HG02588 (cell line): Measurements from ENCODE around the gene AKAP13.
"Not testable (repeated sequence)": the region's sequence is repeated elsewhere in the genome, so short reads cannot be mapped to it uniquely, and the experiment has no call there.

Experiments used
- ATAC-seq: cut with Tn5 transposase; IDR thresholded peaks from one replicate; pipeline ENCODE4 v1.9.1; 2021; ENCODE audit warnings: mild to moderate bottlenecking, moderate library complexity; ENCODE audit not compliant: unreplicated experiment

Gene AKAP13

DNA sequence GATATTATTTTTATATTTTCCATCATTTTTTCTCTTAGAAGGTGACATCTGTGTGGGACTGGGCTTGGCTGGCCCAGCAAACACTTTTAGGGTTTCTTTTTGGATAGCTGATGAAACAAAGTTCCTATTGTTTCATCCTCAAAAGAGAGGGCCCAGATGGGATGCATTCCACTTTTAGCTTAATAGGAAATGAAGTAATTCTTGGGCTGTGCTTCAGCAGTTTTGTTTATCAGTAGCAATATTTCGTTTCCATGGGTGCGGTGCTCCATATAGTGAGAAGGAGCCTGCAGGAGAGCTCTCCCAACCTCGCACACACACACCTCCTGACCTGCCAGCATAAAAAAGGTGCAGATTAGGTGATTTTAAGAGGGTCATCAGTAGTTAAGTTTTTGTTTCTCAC lies 147.5 kb downstream of the AKAP13 start:
- ATAC-seq: no peak

DNA sequence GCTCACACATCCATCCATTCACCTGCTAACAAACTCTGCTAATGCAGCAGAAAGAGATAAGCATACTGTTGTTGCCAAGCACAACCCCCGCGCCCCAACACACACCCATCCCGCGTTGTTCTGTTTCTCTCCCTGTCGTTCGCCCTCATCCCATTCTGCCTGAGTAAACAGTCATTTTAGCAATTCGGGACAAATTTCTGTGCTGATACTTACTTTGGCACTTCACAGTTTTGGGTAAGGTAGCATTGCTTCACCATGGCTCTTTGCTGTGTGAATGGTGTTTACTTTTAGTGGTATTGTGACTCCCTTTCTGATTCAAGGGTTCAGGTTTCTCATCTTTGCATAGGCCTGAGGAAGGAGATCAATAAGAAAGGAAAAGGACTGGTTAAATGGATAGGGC lies 149.7 kb downstream of the AKAP13 start:
- no peak for ATAC-seq

DNA sequence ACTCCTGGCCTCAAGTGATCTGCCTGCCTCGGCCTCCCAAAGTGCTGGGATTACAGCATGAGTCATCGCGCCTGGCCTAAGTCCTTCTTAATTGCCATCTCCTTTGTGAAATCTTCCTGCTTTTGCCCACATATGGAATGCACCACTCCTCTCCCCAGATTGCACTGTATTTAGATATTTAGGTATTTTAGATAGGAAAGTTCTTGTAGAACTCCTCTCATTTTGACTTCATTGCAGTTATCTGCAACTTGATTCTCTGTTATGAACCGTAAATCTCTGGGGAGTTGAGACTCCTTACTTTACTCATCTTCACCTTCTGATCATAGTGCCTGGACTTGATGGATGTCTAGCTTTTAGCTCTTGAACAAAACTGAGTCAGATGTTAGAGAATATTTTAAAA lies 150.7 kb downstream of the AKAP13 start:
- no peak for ATAC-seq

DNA sequence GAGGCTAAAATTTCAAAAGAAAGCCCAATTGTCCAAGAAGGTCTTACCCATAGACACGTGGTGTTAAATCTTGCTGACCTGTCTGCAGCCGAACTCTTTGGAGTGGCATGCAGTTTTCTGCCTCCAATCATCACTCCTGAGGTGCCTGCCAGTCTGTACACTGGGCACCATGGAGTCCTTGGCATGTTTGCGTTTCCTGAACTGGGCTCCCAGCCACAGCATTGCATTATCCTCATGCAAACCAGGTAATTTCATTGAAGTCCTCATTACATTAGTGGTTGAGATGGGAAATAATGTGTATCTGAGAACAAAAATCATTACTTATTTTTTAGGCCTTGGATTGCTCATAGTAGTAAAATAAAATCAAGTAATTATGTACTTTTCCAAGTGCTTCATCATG lies 152.3 kb downstream of the AKAP13 start:
- ATAC-seq: no peak

DNA sequence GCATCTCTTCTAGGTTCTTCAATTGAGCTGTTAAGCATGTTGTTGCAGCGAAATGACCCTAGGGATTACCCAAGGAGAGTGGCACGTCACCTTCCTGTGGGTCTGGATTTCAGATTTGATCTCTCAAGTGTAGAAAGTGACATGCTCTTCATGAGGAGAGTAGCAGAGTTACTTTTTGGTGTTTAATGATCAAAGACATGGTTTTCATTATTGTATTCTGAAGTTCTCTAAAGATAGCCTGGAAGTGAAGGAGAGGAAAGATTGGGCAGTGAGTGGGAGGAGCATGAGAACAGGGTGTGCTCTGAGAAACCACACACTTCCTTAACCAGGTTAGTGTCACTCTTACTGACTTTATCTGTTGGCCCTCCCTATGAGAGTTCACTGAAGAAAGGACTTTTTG lies 153.6 kb downstream of the AKAP13 start:
- peak; percentile 94 for ATAC-seq

DNA sequence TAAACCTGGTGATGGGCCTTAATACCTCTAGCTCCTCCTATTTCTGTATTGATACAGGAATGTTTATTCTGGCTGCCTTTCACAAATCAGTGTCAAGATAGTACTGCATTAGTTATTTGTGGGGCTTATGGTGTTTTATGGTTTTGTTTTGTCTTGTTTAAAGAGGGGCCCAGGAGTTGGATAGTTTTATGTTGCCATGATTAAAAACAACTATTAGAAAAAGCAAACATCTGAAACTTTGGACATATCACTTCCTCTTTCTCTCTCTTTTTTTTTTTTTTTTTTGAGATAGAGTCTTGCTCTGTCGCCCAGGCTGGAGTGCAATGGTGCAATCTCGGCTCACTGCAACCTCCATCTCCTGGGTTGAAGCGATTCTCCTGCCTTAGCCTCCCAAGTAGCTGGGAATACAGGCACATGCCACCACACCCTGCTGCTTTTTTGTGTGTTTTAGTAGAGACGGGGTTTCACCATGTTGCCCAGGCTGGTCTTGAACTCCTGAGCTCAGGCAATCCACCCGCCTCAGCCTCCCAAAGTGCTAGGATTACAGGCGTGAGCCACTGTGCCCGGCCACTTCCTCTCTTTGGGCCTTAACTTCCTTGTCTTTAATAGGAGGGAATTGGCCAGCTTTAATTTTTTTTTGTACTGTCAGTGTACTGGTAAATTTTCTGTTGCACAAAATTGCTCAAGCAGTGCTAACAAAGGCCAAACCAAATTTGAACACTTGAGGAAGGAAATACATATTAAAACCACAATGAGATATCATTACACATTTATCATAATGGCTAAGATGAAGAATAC lies 155.3 kb downstream of the AKAP13 start:
- ATAC-seq: not testable (repeated sequence)

DNA sequence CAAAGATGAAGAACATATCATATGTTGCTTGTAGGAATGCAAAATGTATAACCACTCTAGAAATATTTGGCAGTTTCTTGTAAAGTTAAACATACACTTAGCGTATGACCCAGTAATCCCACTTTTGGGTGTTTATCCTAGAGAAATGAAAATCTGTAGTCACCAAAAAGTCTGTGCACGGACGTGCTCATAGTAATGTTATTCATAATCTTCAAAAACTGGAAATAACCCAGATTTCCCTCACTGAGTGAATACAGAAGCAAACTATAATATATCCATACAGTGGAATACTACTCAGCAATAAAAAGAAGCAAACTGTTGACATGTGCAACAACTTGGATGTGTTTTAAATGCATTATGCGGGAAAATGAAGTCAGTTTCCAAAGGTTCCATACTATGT lies 155.9 kb downstream of the AKAP13 start:
- no peak for ATAC-seq

DNA sequence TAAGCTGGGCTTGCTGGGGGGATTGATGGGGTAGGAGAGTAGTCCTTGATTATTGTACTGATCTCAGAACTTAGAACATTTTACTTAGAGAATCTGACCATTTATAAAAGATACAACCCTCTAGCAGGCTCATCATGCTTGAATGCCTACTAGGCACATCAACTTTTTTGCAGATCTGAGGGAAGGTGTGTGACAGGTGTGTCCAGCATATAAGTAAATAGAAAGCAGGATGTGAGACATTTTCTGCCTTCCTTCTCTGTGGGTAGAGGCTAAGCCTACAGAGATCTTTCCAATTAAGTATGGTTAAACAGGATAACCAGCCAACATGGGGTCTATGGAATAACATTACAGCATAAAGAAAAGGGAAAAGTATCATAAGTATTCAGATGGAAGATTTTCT lies 159.1 kb downstream of the AKAP13 start:
- ATAC-seq: no peak

DNA sequence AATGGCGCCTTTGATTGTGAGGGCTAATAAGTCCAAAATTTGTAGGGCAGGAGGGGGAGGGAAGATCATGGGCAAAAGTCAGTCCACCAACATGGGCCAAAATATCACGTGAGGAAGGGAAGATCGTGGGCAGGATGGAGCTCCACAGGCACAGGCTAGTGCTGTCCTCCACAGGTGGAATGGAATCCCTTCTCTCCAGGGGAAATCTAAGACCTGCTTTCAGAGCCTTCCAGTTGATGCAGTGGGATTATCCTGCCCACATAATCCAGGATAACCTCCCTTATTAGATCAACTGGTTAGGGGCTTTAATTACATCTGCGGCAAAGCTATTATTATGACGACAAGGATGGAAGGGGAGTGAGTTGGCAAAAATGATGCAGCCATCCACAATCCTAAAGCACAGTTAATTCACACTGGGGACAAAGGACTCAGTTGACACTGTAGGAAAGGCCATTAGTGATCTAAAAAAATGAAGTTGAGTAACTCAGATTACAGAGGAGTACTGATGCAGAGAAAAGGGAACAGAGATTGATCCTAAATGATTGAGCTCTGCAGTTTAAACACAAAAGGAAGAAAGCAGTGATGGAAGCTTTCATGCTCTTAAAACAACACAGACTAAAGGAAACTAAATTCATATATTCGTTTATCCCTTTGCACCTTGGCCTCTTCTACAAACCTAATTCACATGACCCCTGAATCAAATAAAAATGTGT lies 159.8 kb downstream of the AKAP13 start:
- no peak for ATAC-seq

DNA sequence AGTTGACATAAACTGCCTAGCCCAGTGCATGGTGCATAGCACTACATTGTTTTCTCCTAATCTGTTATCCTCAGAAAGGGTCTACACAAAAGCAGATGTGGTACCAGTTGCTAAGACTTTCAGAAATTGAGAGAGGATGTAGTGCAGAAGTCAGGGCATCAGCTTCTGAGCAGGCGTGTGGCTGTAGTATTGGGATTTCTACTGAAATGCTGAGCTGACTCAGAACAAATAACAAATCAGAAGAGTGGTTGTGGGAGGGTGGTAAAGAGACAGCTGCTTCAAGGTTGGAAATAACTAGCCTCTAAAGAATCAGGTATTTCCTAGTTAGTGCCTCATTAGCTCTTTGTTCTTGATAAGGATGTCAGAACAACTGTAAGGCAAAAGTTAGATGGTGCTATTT lies 161.3 kb downstream of the AKAP13 start:
- ATAC-seq: no peak

DNA sequence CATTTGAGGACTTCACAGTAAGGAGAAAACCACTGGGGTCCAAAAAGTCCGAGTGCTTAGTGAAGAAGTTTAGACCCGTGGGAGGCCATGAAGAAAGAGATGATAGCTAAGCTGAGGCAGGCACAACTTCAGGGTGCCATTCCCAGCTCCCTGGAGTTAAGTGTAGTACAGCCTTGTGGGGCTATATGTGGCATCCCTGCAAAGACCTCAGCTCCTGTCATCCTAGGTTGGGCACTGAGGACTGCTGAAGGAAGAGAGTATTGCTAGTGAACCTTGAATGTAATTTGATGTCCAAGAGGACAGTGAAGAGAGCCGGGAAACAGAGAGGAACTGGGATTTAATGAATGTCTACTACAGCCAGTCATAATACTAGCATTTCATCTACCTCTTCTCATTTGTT lies 162.1 kb downstream of the AKAP13 start:
- ATAC-seq: no peak

DNA sequence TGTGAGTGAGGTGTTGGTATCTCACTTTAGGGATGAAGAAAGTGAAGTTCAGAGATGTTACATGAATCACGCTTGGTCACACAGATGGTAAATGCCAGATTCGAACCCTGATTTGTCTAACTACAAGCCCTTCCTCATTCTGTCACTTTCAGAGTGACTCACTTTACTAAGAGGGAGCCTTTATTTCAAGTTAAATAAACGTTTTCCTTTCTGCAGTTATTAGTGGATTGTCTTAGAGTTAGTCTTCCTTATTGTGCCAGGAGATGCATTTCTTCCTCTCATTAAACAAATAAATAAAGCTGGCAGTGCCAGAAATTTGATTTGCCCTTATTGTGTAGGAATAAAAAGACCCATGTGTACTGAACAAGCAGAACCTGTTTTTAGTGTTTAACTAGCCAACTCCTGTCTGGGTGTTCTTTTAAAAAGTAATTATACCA lies 162.5 kb downstream of the AKAP13 start:
- ATAC-seq: no peak

DNA sequence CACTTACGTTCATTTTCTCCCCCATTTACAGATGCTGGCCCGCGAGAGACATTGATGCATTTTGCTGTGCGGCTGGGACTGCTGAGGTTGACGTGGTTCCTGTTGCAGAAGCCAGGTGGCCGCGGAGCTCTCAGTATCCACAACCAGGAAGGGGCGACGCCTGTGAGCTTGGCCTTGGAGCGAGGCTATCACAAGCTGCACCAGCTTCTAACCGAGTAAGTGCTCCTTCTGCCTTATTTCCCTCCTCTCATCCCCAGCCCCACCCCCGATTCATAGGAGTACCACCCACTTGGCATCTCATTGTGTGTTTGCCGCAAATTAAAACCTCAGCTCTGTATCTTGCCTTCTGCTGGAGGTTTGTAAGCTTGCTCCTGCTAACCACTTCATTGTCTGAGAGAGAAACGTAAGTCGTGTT lies 163.3 kb downstream of the AKAP13 start:
- ATAC-seq: no peak

DNA sequence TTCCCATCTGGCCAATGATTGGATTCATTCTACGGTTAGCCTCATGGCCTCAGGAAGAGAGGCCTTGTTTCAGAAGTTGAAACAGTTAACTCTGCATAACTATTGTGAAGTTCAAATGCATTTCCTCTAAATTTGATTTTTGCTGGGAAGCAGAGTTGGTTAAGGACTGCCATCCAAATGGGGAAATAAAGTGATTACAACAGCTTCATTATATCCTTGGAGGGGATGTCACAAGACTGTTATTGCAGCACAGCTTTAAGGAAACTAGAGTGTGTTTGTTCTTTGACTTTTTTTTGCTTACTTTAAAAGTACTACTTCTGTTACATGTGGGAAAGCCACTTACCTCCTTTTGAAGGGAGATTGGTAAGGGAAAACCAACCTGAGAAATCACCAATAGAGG lies 164.8 kb downstream of the AKAP13 start:
- ATAC-seq: no peak

DNA sequence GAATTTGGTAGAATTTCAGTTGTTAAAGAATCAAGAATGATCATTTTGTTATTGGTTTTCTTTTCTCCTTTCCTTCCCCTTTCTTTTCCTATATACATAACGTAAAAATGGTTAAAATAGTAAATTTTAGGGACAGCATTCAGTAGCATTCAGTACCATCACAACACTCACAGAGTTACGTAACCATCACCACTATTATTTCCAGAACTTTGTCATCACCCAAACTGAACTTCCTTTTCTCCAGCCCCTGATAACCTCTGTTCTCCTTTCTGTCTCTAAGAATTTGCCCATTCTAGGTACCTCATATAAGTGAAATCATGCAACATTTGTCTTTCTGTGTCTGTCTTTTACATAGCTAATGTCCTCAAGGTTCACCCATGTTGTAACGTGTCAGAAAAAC lies 165.3 kb downstream of the AKAP13 start:
- ATAC-seq: no peak

DNA sequence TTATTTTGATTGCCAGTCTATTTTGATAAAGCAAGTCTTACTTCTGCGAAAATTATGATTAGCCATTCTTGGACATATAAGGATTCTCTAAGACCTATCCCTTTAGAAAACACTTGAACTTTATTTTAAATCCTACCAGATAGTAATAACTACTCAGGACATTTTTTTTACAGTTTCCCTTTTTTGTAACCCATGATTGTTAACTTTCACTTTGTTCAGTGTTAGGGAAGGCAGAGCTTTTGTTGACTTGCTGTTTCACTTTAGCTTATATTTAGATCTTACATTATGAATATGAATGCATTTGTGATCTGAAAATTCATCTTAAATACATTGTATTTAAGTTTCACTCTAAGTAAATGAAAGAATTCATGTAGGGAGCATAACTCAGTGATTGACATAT lies 167.0 kb downstream of the AKAP13 start:
- no peak for ATAC-seq

DNA sequence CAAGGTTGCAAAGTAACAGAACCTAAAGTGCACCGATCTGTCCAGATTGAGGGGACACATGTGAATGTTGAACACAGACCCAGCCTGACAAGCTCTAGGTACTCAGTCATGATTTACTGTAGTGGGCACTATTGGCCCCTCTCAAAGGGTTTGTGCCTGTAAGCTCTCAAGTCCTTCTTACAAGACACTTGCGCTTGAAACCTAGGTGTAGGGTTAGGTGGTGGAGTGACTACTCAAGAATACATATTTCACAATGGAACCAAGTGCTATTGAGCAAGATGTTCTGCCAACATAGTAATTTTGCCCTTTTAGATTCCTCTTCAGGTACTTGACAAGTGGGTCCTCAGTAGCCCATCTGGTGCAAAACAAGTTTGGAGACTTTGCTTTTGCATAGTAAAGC lies 169.9 kb downstream of the AKAP13 start:
- ATAC-seq: no peak

DNA sequence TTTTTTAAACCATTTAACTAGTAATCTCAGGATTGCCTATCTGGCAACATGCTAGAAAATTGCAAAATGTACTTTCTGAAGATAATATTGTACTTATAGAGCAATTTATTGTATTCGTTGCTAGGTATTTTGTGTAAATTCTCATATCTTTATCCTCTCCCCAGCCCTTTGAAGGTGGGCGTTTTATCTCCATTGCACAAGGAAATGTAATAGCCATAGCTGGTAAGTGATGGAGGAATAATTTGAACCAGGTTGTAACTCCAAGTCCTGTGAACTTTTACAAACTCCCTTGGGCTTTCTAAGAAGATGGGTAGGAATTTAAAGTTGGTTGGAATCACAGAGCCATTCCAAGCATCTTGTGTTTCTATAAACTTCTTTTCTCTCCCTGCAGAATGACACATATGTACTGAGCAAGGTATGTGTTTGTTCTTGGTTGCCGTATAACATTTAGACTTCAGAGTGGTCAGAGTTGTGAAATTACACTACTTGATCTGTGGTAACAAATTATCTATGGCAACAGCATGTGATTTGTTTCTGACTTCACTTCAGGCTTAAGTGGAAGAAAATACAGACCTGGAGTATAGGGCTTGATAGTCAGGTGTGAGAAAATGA lies 170.9 kb downstream of the AKAP13 start:
- ATAC-seq: no peak

DNA sequence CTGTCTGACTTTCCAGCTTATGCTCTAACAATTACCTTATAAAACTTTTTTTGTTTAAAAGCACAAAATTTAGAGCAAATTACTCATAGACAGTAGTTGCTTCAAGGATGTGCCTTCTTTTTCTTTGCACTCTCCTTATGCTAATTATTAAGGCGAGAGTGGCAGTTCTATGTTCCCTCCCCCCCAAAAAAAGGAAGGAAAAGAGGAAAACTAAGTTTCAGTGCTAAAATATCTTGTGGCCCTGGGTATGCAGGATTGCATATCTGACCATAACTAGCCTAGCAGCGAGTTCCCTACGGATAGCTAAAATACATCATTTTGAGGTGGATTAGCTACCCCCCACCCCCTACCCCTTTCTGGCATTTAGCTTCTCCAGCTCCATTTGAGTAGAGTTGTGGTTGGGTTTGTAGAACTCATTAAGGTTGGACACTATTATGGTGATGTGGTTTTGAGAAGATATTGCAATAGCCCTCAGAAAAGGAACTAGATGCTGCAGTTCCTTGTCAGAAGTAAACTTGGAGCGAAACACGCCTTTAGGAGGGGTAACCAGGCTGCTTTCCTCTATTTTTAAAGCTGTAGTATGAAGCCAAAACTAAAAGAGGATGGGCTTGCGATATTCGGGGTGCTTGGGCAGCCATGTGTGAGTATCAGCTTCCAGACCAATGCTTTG lies 174.6 kb downstream of the AKAP13 start:
- no peak for ATAC-seq

DNA sequence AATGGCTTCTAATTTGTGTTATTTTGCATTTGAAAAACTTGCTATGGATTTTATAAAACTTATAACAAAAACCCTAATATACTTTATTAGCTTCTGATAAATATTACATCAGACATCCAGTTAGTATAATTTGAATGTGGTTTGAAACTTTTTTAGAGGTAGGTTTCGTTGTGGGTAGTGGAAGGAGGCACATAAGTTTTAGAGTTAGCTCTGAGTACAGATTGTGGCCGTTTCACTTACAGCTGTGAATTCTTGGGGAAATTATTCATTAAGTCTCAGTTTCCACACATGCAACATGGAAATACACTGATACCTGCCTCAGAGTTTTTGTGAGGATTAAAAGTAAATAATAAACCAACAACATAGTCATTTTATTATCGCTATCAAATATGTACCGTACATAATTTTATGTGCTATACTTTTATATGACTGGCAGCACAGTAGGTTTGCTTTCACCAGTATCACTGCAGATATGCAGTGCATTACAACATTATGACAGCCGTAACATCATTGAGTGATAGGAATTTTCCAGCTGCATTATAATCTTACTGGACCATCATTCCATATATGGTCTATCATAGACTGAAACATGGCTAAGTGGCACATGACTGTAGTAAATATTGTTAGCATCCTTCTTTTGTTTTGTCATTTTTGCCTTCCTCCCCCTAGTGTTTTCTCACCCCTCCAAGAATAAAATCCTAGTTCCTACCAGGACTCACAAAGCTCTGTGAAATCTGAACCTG lies 175.6 kb downstream of the AKAP13 start:
- peak; percentile 73 for ATAC-seq

DNA sequence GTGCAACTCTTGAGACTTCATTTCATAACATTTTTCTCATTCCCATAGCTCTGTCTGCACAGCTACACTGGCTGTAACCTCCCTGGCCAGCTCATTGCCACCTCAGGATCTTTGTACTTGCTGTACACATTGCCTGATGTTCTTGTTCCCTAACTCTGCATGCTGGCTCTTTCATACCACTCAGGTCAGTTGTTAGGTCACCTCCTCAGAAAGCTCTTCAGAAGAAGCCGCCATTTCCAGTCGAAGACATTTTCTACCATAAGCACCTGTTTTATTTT lies 176.2 kb downstream of the AKAP13 start:
- no peak for ATAC-seq
